Stimulated activated naive CD8-positive, alpha-beta T cell treated with anti-CD3 and anti-CD28 coated beads, Interleukin-15, amount 100 ng/mL, for 72 hours (primary cell): ENCODE results near the gene RAB12.

Experiments used
- ATAC-seq: fragments of 150-1000 bp; cut with Tn5 transposase; 2 replicates; pipeline ENCODE4 v1.10.0; 2021; ENCODE audit warnings: mild to moderate bottlenecking, moderate library complexity
- DNase-seq, 2 donors: peaks; one replicate each; pipeline ENCODE4 v3.0.0; 2021 to 2022
- H3K27ac Mint-ChIP-seq, 2 donors: one replicate each; pipeline ENCODE4 v1.8.0; 2022; ENCODE audit warnings: mild to moderate bottlenecking in 2 of 2, mixed read lengths in 2 of 2, moderate library complexity in 2 of 2
- H3K27me3 Mint-ChIP-seq: one replicate; pipeline ENCODE4 v1.8.0; 2022; ENCODE audit warnings: mixed read lengths
- H3K4me1 Mint-ChIP-seq: one replicate; pipeline ENCODE4 v1.8.0; 2022; ENCODE audit warnings: mild to moderate bottlenecking, mixed read lengths
- H3K4me3 Mint-ChIP-seq, 2 donors: one replicate each; pipeline ENCODE4 v1.8.0; 2022; ENCODE audit warnings: mild to moderate bottlenecking in 2 of 2, mixed read lengths in 2 of 2, moderate library complexity in 1 of 2
- H3K9me3 Mint-ChIP-seq, 2 donors: one replicate each; pipeline ENCODE4 v1.8.0; 2022; ENCODE audit warnings: mixed read lengths in 2 of 2

The RAB12 gene

GRCh38 chr18:8656232-8656631 lies 47.0 kb downstream of the RAB12 start:
- Mint-ChIP-seq H3K27ac (no peak overlapping the region), H3K4me1 (no peaks in the 10 kb centered on the region), H3K9me3 (no peaks in the 10 kb centered on the region), H3K27me3 (peaks cover 32% of the 10 kb centered on the region), H3K4me3 (no peak overlapping the region)
- no peak for DNase-seq
- no peak for ATAC-seq

GRCh38 chr18:8657050-8657820 lies 48.0 kb downstream of the RAB12 start:
- Mint-ChIP-seq H3K4me3 (no peak overlapping the region), H3K27ac (no peak overlapping the region), H3K4me1 (no peaks in the 10 kb centered on the region), H3K9me3 (no peaks in the 10 kb centered on the region), H3K27me3 (peaks cover 27% of the 10 kb centered on the region)
- DNase-seq (no peak), ATAC-seq (no peak)

- no peak overlapping the region for H3K27ac Mint-ChIP-seq
- no peak overlapping the region for H3K4me3 Mint-ChIP-seq
- H3K27me3 Mint-ChIP-seq, result peaks cover 29% of the 10 kb centered on the region
- no peaks in the 10 kb centered on the region for H3K9me3 Mint-ChIP-seq
- no peaks in the 10 kb centered on the region for H3K4me1 Mint-ChIP-seq
- no peak for DNase-seq
- no peak for ATAC-seq
Observed at GRCh38 chr18:8657873-8658470, 48.7 kb downstream of the RAB12 start.

GRCh38 chr18:8658858-8659485 lies 49.7 kb downstream of the RAB12 start:
- H3K4me1 Mint-ChIP-seq, result no peaks in the 10 kb centered on the region
- no peaks in the 10 kb centered on the region for H3K9me3 Mint-ChIP-seq
- H3K4me3 Mint-ChIP-seq, result no peak overlapping the region
- no peak overlapping the region for H3K27ac Mint-ChIP-seq
- peaks cover 27% of the 10 kb centered on the region for H3K27me3 Mint-ChIP-seq
- no peak for DNase-seq
- ATAC-seq, result no peak

GRCh38 chr18:8659609-8660242 lies 50.5 kb downstream of the RAB12 start:
- no peak overlapping the region for H3K27ac Mint-ChIP-seq
- H3K27me3 Mint-ChIP-seq, result peaks cover 23% of the 10 kb centered on the region
- no peaks in the 10 kb centered on the region for H3K9me3 Mint-ChIP-seq
- no peak for ATAC-seq
- H3K4me3 Mint-ChIP-seq, result no peak overlapping the region
- DNase-seq, result no peak
- H3K4me1 Mint-ChIP-seq, result peaks cover under 1% of the 10 kb centered on the region

- no peak overlapping the region for H3K27ac Mint-ChIP-seq
- H3K4me1 Mint-ChIP-seq, result peaks cover 5% of the 10 kb centered on the region
- H3K27me3 Mint-ChIP-seq, result peaks cover 19% of the 10 kb centered on the region
- no peaks in the 10 kb centered on the region for H3K9me3 Mint-ChIP-seq
- no peak for ATAC-seq
- H3K4me3 Mint-ChIP-seq, result no peak overlapping the region
- no peak for DNase-seq
Observed at GRCh38 chr18:8660316-8660715, 51.1 kb downstream of the RAB12 start.

- H3K9me3 Mint-ChIP-seq, result no peaks in the 10 kb centered on the region
- peaks cover 11% of the 10 kb centered on the region for H3K27me3 Mint-ChIP-seq
- peaks cover 5% of the 10 kb centered on the region for H3K4me1 Mint-ChIP-seq
- no peak for ATAC-seq
- H3K27ac Mint-ChIP-seq, result no peak overlapping the region
- no peak overlapping the region for H3K4me3 Mint-ChIP-seq
- DNase-seq, result no peak
Observed at GRCh38 chr18:8661754-8662559, 52.7 kb downstream of the RAB12 start.

GRCh38 chr18:8662560-8663255 lies 53.5 kb downstream of the RAB12 start:
- Mint-ChIP-seq H3K4me1 (peaks cover 5% of the 10 kb centered on the region), H3K27ac (no peak overlapping the region)
- no peak for ATAC-seq

GRCh38 chr18:8667846-8668245 lies 58.6 kb downstream of the RAB12 start:
- Mint-ChIP-seq H3K9me3 (no peaks in the 10 kb centered on the region), H3K4me1 (peaks cover 5% of the 10 kb centered on the region), H3K27me3 (peaks cover 10% of the 10 kb centered on the region), H3K4me3 (no peak overlapping the region), H3K27ac (no peak overlapping the region)
- no peak for ATAC-seq
- DNase-seq, result no peak

More at GRCh38 chr18:8662560-8663255, 53.5 kb downstream of the RAB12 start:
- peaks cover 11% of the 10 kb centered on the region for H3K27me3 Mint-ChIP-seq
- no peaks in the 10 kb centered on the region for H3K9me3 Mint-ChIP-seq
- no peak overlapping the region for H3K4me3 Mint-ChIP-seq
- no peak for DNase-seq

- no peak overlapping the region for H3K27ac Mint-ChIP-seq
- H3K4me1 Mint-ChIP-seq, result peaks cover 5% of the 10 kb centered on the region
- no peak for ATAC-seq
- H3K9me3 Mint-ChIP-seq, result no peaks in the 10 kb centered on the region
- H3K27me3 Mint-ChIP-seq, result peaks cover 4% of the 10 kb centered on the region
- no peak for DNase-seq
- no peak overlapping the region for H3K4me3 Mint-ChIP-seq
Observed at GRCh38 chr18:8668381-8668780, 59.1 kb downstream of the RAB12 start.

GRCh38 chr18:8669571-8669970 lies 60.3 kb downstream of the RAB12 start:
- DNase-seq (no peak), ATAC-seq (no peak)
- H3K4me1 Mint-ChIP-seq, result peaks cover 5% of the 10 kb centered on the region
- H3K9me3 Mint-ChIP-seq, result no peaks in the 10 kb centered on the region
- H3K4me3 Mint-ChIP-seq, result no peak overlapping the region
- no peaks in the 10 kb centered on the region for H3K27me3 Mint-ChIP-seq
- no peak overlapping the region for H3K27ac Mint-ChIP-seq

- H3K9me3 Mint-ChIP-seq, result no peaks in the 10 kb centered on the region
- no peaks in the 10 kb centered on the region for H3K27me3 Mint-ChIP-seq
- H3K4me1 Mint-ChIP-seq, result no peaks in the 10 kb centered on the region
- DNase-seq, result no peak
- no peak for ATAC-seq
- H3K4me3 Mint-ChIP-seq, result no peak overlapping the region
- no peak overlapping the region for H3K27ac Mint-ChIP-seq
Observed at GRCh38 chr18:8673256-8674209, 64.3 kb downstream of the RAB12 start.

- DNase-seq (no peak), ATAC-seq (no peak)
- Mint-ChIP-seq H3K27ac (no peak overlapping the region), H3K9me3 (no peaks in the 10 kb centered on the region), H3K4me3 (no peak overlapping the region), H3K4me1 (no peaks in the 10 kb centered on the region), H3K27me3 (no peaks in the 10 kb centered on the region)
Observed at GRCh38 chr18:8675057-8675456, 65.8 kb downstream of the RAB12 start.

GRCh38 chr18:8681196-8681595 lies 72.0 kb downstream of the RAB12 start:
- no peak for DNase-seq
- ATAC-seq, result no peak
- no peaks in the 10 kb centered on the region for H3K27me3 Mint-ChIP-seq
- H3K4me1 Mint-ChIP-seq, result no peaks in the 10 kb centered on the region
- no peak overlapping the region for H3K27ac Mint-ChIP-seq
- no peak overlapping the region for H3K4me3 Mint-ChIP-seq
- H3K9me3 Mint-ChIP-seq, result no peaks in the 10 kb centered on the region
